ENCODE results near the gene SIAE. TPM values are rescaled to one million over a fixed set of nuclear protein-coding genes. Genes with fewer than 3 reads are reported as not detected.

SIAE gene
- total and polyA plus RNA-seq, 10 of the 15 experiments (the other 5 are each of a cell fraction or from before 2014, with no cell fraction given) = 0.93 to 6.9 (median 4.2) TPM

GRCh38 chr11:124700028-124700427 lies 26.5 kb upstream of the SIAE start (continued):
- no peak for TF ChIP-seq LARP7 (IDR thresholded peaks at IDR 0.05)
- TF ChIP-seq KDM1A (IDR thresholded peaks at IDR 0.05; ENCODE audit: borderline replicate concordance) = no peak
- TF ChIP-seq CTCF (IDR thresholded peaks at IDR 0.05 in 2 of 3, conservative IDR thresholded peaks at IDR 0.05 in 1 of 3; ENCODE audit: control insufficient read depth in 2 of 3, extremely low read depth in 1 of 3, insufficient read depth in 1 of 3, low read depth in 3 of 3, low read length in 3 of 3) = no peak
- no peak for TF ChIP-seq GABPA (IDR thresholded peaks at IDR 0.05; ENCODE audit: low read depth)

GRCh38 chr11:124699547-124699946 lies 26.0 kb upstream of the SIAE start:
- H3K4me1 ChIP-seq (ENCODE audit: control insufficient read depth, insufficient read depth, low read length) = no peaks in the 10 kb centered on the region
- in situ Hi-C loops (cut with MboI) (no loop called here), intact Hi-C loops (cut with micrococcal nuclease; ENCODE audit: unreplicated experiment) (no loop called here)
- SMC1A ChIA-PET (ENCODE audit: uncharacterized antibody, unreplicated experiment) = interaction anchor here (1.0 to 1.4 kb wide), 2 partner anchors 16 to 17 kb away, joined by 3 read pairs; no protein-coding TSS in a partner anchor
- no peaks in the 10 kb centered on the region for H4K20me1 ChIP-seq (ENCODE audit: control insufficient read depth, insufficient read depth)
- POLR2A ChIA-PET = interaction anchor here (0.6 kb wide), 1 partner anchor 84 kb away, joined by 3 read pairs; no protein-coding TSS in a partner anchor
- FAIRE-seq = no peak
- no peak overlapping the region for H2AFZ ChIP-seq (ENCODE audit: control insufficient read depth, low read depth, low read length)
- CTCF ChIA-PET = interaction anchor here (0.7 to 1.2 kb wide), 3 partner anchors 16 to 94 kb away, joined by 3 read pairs; no protein-coding TSS in a partner anchor
- no peaks in the 10 kb centered on the region; the same call in 2 of the 3 replicates for H3K9me3 ChIP-seq (replicated peaks; ENCODE audit: control insufficient read depth, insufficient read depth, low read length)
- H3K4me3 ChIP-seq = no peak overlapping the region
- H3K4me2 ChIP-seq (ENCODE audit: control insufficient read depth, insufficient read depth) = no peak overlapping the region
- H3K27ac ChIP-seq (ENCODE audit: control insufficient read depth, insufficient read depth) = no peak overlapping the region
- no peaks in the 10 kb centered on the region for H3K27me3 ChIP-seq (replicated peaks in 1 of 2; ENCODE audit: control insufficient read depth in 2 of 2, insufficient read depth in 2 of 2, low read length in 1 of 2)
- no TSS peak for BruUV-seq (replicated peaks)
- RAD21 ChIA-PET (ENCODE audit: unreplicated experiment) = no interaction called here
- no peak for DNase-seq (ENCODE audit: low read depth, low spot score)
- 43% methylated on average over 1 of the region's 1 CpG for WGBS (ENCODE audit: insufficient coverage, insufficient replicate concordance, low lambda C conversion rate, missing lambda C conversion rate)
- no peaks in the 10 kb centered on the region for H3K79me2 ChIP-seq (ENCODE audit: control insufficient read depth, insufficient read depth, low read length)
- no peak overlapping the region for H3K9ac ChIP-seq (ENCODE audit: control insufficient read depth, insufficient read depth, low read length)
- ATAC-seq = no peak
- H3K36me3 ChIP-seq (ENCODE audit: control insufficient read depth in 2 of 2, insufficient read depth in 2 of 2, low read length in 1 of 2) = no peaks in the 10 kb centered on the region
- TF ChIP-seq TCF3 (IDR thresholded peaks at IDR 0.05; ENCODE audit: borderline replicate concordance, insufficient read depth, low read depth, low read length) = no peak
- no peak for TF ChIP-seq POU2F2 (IDR thresholded peaks at IDR 0.05; ENCODE audit: borderline replicate concordance, low read depth, low read length)
- no peak for TF ChIP-seq CREB1 (IDR thresholded peaks at IDR 0.05; ENCODE audit: low read depth)
- TF ChIP-seq KLF5 (IDR thresholded peaks at IDR 0.05; ENCODE audit: partially characterized antibody) = no peak
- TF ChIP-seq ATF3 (IDR thresholded peaks at IDR 0.05; ENCODE audit: borderline replicate concordance, extremely low read depth, low read depth, low read length) = no peak
- no peak for TF ChIP-seq IKZF2 (IDR thresholded peaks at IDR 0.05)
- no peak for TF ChIP-seq SIX5 (IDR thresholded peaks at IDR 0.05; ENCODE audit: low read depth, low read length, severe bottlenecking)
- TF ChIP-seq IRF4 (IDR thresholded peaks at IDR 0.05; ENCODE audit: low read depth, low read length) = no peak
- TF ChIP-seq FOXK2 (IDR thresholded peaks at IDR 0.05) = no peak
- TF ChIP-seq CHD4 (IDR thresholded peaks at IDR 0.05) = no peak
- TF ChIP-seq NR2F1 (conservative IDR thresholded peaks at IDR 0.05) = no peak
- TF ChIP-seq NBN (IDR thresholded peaks at IDR 0.05) = no peak
- TF ChIP-seq GATAD2B (conservative IDR thresholded peaks at IDR 0.05; ENCODE audit: low read depth) = no peak
- no peak for TF ChIP-seq NR2C2 (IDR thresholded peaks at IDR 0.05; ENCODE audit: borderline replicate concordance, control insufficient read depth, insufficient read length, low read depth)
- no peak for TF ChIP-seq E4F1 (IDR thresholded peaks at IDR 0.05; ENCODE audit: borderline replicate concordance, partially characterized antibody)
- TF ChIP-seq ZNF207 (IDR thresholded peaks at IDR 0.05; ENCODE audit: borderline replicate concordance) = no peak
- no peak for TF ChIP-seq POLR2AphosphoS2 (IDR thresholded peaks at IDR 0.05; ENCODE audit: low read depth, low read length)
- no peak for TF ChIP-seq SREBF2 (IDR thresholded peaks at IDR 0.05; ENCODE audit: low read length)
